Left cardiac atrium (tissue), 2 donors: ENCODE results near the gene TSC22D1. TPM values are rescaled to one million over a fixed set of nuclear protein-coding genes. Genes with fewer than 3 reads are reported as not detected.

Experiments used
- total RNA-seq, 2 donors: library from RNA; stranded (reverse); fragmentation: NEBNext Ultra II Directional; extraction: Animal tissue kit (Norgen Biotek cat#: 25700); gene quantifications; one replicate each; pipeline ENCODE4 v1.2.1, GENCODE V29; 2021
- donor health status: DM: no; HTN: yes; CAD: no; lungs with severe emphysema.
- donor health status: DM: yes; HTN: yes; CAD: no.

The TSC22D1 gene
- total RNA-seq, 2 donors from 2014 or later, result 68.5 to 109 TPM

Other genes starting within 250 kb of the TSC22D1 start
- 10 to 100 TPM; 12.9 to 14.6 TPM for gene SERP2, start 202.5 kb downstream of the TSC22D1 start, total RNA-seq